HG03575 (cell line): ENCODE measurements around the gene TBC1D24.
"Not testable (repeated sequence)": the region's sequence is repeated elsewhere in the genome, so short reads cannot be mapped to it uniquely, and the experiment has no call there.

Experiments used
- ATAC-seq: cut with Tn5 transposase; IDR thresholded peaks from one replicate; pipeline ENCODE4 v1.9.1; 2021; ENCODE audit not compliant: unreplicated experiment, insufficient number of reproducible peaks, low FRiP score; ENCODE audit errors: extremely low read depth

Gene TBC1D24

DNA sequence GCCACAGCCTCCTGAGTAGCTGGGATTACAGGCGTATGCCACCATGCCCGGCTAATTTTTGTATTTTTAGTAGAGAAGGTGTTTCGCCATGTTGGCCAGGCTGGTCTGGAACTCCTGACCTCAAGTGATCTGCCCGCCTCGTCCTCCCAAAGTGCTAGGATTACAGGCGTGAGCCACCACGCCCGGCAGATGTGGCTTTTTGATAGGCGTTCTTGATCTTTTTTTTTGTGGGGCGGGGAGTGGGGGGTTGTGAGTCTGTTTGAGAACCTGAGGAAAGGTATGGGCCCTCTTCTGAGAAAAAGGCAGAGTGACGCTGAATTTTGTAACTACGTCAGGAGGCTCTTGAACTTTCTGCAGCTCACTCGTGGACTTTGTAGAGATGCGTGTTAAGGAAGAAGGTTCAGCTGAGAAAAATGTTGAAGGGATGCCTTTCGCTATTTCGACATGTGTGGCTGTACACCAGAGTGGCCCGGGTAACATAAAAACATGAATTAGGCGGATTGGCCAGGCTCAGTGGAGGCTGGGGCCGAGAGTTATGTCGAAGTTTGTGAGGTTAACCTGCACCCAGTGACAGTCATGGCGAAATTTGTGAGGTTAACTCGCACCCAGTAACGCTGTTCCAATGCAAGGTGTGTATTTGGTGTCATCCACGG, 64.4 kb downstream of the TBC1D24 start:
- not testable (repeated sequence) for ATAC-seq

DNA sequence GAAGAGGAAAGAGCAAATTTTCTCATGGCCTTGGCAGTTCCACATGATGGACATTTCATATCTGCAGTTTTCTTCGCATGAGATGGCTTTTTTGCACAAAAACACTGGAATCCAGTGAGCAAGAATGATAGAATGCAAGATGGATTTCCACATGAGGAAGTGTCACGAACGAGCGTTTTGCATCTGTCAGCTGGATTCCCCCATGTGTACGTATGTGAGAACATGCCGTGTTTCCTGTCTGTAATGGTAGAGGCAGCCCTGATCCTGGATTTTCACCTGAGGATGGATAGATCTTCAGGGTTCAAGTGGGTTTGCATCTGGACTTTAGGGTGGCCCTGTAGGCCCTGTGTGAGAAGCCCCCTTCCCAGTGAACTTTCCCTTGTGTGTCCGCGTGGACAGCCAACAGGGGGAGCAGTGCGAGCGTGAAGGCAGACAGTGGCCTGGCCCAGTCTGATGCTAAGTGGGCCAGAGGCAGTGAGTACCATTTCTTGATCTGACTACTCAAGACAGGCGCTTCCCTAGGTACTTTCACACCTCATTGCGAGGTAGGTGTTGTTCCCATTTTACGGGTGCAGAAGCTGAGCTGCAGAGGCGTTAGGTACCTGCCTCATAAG, 65.0 kb downstream of the TBC1D24 start:
- ATAC-seq: not testable (repeated sequence)

DNA sequence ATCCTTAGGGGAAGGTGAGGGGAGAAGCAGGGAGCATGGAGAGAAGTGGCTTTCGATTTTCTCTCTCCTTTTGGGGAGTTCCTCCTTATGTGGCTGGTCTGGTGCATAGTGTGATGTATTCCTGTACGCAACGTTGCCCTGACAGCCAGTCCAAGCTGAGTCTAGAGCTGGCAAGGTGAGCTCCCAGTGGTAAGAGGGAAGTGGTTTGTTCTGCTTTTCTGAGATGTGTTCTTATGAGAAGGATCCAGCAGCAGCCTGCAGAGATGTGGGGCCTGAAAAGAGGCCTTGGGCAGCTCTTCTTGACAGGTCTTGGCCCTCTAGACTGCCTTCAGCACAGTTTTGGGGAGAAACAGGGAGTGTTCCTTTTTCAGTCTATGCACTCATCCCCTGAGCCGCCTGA, 66.0 kb downstream of the TBC1D24 start:
- ATAC-seq: not testable (repeated sequence)

DNA sequence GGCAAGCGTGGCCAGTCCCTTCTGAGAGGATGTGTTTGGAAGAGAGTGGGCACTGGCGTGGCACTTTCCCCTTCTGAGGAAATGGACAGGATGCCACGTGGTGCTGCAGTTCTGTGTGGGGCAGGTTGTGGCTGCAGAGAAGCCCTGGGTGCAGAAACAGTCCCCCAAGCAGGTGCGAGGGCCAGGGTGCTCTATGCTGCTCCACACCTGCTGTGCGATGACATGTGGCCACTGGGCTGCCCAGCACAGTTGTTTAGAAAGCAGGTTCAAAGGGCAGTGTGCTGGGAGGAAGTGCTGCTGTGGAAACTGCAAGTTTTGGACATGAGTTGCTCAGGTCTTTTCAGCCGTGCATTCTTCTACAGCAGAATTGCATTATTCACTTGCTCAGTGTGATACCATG, 66.5 kb downstream of the TBC1D24 start:
- not testable (repeated sequence) for ATAC-seq

DNA sequence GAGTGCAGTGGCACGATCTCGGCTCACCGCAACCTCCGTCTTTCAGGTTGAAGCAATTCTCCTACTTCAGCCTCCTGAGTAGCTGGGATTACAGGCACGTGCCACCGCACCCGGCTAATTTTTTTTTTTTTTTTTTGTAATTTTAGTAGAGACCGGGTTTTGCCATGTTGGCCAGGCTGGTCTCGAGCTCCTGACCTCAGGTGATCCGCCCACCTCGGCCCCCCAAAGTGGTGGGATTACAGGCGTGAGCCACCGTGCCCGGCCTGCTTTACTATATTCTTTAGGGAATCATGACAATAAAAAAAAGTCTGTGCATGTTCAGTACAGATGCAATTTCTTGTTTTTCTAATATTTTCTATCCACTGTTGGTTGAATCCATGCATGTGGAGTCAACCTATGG, 68.8 kb downstream of the TBC1D24 start:
- not testable (repeated sequence) for ATAC-seq

DNA sequence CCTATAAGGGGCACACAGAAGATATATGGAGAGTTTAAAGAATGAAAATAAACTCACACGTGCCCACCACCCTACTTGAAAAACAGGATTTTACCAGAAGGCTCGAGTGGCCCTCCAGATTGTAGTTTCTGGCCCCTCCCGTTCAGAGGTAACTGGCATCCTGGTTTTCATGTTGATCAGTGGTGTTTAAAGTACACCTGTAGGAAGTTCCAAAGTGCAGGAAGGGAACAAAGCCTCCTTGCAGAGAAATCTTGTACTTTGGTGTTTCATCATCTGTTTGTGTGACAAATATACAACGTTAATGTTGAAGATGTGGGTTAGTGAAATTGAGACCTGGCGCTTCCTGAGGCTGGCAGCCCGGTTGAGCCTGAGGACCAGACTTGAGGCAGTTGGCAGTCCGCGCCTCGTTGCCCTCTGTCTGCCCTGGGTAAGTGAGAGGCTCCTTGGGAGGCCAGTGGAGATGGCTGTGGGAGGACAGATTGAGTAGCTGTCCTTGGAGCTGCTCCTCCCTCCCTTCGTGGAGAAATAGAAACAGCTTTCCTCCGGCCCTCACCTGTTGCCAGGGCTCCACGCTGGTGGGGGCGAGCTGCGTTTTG, 75.5 kb downstream of the TBC1D24 start:
- ATAC-seq: not testable (repeated sequence)

DNA sequence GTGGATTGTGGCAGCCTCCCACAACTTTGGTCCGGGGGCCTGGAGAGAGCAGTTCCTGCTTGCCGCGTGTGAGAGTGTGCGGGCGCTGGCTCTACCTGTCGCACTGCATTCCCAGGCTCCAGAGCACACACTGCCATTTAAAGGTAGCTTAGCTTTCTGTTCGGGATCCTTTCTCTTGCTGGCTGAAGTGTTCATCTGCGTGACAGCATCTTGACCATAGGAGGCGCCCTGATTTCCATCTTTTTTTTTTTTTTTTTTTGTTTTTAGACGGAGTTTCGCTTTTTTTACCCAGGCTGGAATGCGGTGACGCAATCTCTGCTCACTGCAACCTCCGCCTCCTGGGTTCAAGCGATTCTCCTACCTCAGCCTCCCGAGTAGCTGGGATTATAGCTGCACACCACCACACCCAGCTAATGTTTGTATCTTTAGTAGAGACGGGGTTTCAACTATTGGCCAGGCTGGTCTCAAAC, 76.5 kb downstream of the TBC1D24 start:
- ATAC-seq: not testable (repeated sequence)

DNA sequence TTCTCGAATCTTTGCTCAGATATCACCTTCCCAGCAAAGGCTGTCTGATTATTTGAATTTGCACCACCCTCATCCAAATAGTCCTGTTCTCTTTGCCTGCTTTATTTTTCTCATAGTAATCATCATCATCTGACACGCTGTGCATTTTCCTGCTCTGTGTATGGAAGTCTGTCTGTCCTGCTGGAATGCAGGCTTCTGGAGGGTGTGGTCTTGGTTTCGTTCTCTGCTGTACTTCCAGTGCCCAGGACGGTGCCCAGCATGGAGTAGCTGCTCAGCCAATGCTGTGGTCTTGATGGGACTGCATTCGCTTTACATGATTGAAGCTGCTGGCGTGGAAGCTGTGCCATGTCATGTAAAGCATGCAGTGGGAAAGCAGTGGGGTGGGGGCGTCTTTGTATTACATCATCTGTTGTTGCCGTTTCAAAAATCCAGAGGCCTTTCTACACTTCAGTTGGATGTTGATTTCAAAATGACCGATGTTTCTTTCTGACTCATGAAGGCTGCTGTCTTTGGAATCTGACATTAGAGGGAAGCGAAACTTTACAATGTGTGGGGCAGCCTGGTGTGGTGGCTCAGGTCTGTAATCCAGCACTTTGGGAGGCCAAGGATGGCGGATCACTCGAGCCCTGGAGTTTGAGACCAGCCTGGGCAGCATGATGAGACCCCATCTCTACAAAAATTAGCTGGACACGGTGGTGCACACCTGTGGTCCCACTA, 79.9 kb downstream of the TBC1D24 start:
- not testable (repeated sequence) for ATAC-seq
